K562 (cell line): Measurements from ENCODE around the gene NACC1. TPM values are rescaled to one million over a fixed set of nuclear protein-coding genes. Genes with fewer than 3 reads are reported as not detected.

Source experiments
- CEBPB ChIP-seq: fragments of 450-650 bp; IDR thresholded peaks from 2 replicates; pipeline ENCODE4 v1.6.1; 2016; ENCODE audit warnings: missing genetic modification characterization, missing compliant biosample characterization
- ERF ChIP-seq: fragments of 450-650 bp; formaldehyde crosslinking; IDR thresholded peaks from 2 replicates; pipeline ENCODE4 v1.4.0; 2020; ENCODE audit warnings: mild to moderate bottlenecking, mixed read lengths
- ETS2 ChIP-seq: IDR thresholded peaks from 2 replicates; pipeline ENCODE4 v1.6.1; 2016; ENCODE audit warnings: borderline replicate concordance, missing genetic modification characterization, mild to moderate bottlenecking, moderate library complexity, missing compliant biosample characterization; ENCODE audit not compliant: poor library complexity, severe bottlenecking
- ETV5 ChIP-seq: sonication (generic); formaldehyde crosslinking; IDR thresholded peaks from 2 replicates; pipeline ENCODE4 v1.4.0; 2020; ENCODE audit warnings: low read depth, mild to moderate bottlenecking, missing genetic modification reagents
- FOXA3 ChIP-seq, 2 experiments: fragments of 450-650 bp in 1 of 2; sonication (generic) in 1 of 2; formaldehyde crosslinking; IDR thresholded peaks in 1 of 2; conservative IDR thresholded peaks in 1 of 2; 2 replicates each; pipeline versions ENCODE4 v1.4.0 to v1.8.0; 2020 to 2022; ENCODE audit warnings: mild to moderate bottlenecking in 2 of 2, missing genetic modification reagents in 1 of 2
- GATA2 ChIP-seq: sonication (generic); formaldehyde crosslinking; IDR thresholded peaks from 2 replicates; pipeline ENCODE4 v1.4.0; 2020; ENCODE audit warnings: mild to moderate bottlenecking, missing genetic modification reagents
- HDAC6 ChIP-seq: IDR thresholded peaks from 2 replicates; pipeline ENCODE4 v1.6.1; 2012; ENCODE audit warnings: low read depth, mild to moderate bottlenecking, control low read depth, inconsistent platforms, low read length, moderate library complexity
- HIVEP1 ChIP-seq: fragments of 250-450 bp; sonication (Bioruptor Pico); IDR thresholded peaks from 2 replicates; pipeline ENCODE4 v1.4.0; 2020; ENCODE audit warnings: mild to moderate bottlenecking
- HMG20A ChIP-seq: fragments of 450-650 bp; formaldehyde crosslinking; conservative IDR thresholded peaks from 2 replicates; pipeline ENCODE4 v1.4.0; 2020; ENCODE audit warnings: mild to moderate bottlenecking, mixed read lengths
- KAT7 ChIP-seq: sonication (generic); formaldehyde crosslinking; IDR thresholded peaks from 2 replicates; pipeline ENCODE4 v1.8.0; 2022; ENCODE audit warnings: missing genetic modification reagents, mild to moderate bottlenecking, borderline replicate concordance
- MCM7 ChIP-seq, 2 experiments: fragments of 450-650 bp; IDR thresholded peaks; 2 replicates each; pipeline ENCODE4 v1.6.1; 2016 to 2018
- MTA3 ChIP-seq: fragments of 450-650 bp; formaldehyde crosslinking; IDR thresholded peaks from 2 replicates; pipeline ENCODE4 v1.6.1; 2017; ENCODE audit warnings: mild to moderate bottlenecking, borderline replicate concordance
- MXI1 ChIP-seq: IDR thresholded peaks from 2 replicates; pipeline ENCODE4 v1.6.1; 2011; ENCODE audit warnings: low read depth, mild to moderate bottlenecking, improper control_type of control experiment, low read length
- MYNN ChIP-seq, 2 experiments: sonication (generic); formaldehyde crosslinking in 1 of 2; IDR thresholded peaks; 2 replicates each; pipeline versions ENCODE4 v1.5.0 to v1.6.1; 2016 to 2020; ENCODE audit warnings: antibody characterized with exemption in 1 of 2, missing genetic modification reagents in 1 of 2
- NFE2 ChIP-seq: IDR thresholded peaks from 2 replicates; pipeline ENCODE4 v1.6.1; 2014; ENCODE audit warnings: antibody characterized with exemption, low read depth
- NR3C1 ChIP-seq: sonication (generic); formaldehyde crosslinking; IDR thresholded peaks from 2 replicates; pipeline ENCODE4 v1.8.1; 2022; ENCODE audit warnings: missing genetic modification reagents
- PHB ChIP-seq: fragments of 250-450 bp; sonication (Bioruptor Pico); IDR thresholded peaks from 2 replicates; pipeline ENCODE4 v1.5.0; 2021
- RBM34 ChIP-seq: fragments of 200-400 bp; formaldehyde crosslinking; IDR thresholded peaks from 2 replicates; pipeline ENCODE4 v1.6.1; 2018; ENCODE audit warnings: low read length, borderline replicate concordance; ENCODE audit not compliant: insufficient read depth
- VEZF1 ChIP-seq: fragments of 200-800 bp; sonication (Bioruptor generic); IDR thresholded peaks from 2 replicates; pipeline ENCODE4 v1.6.1; 2017; ENCODE audit warnings: missing genetic modification characterization, missing compliant biosample characterization
- ZNF592 ChIP-seq: fragments of 450-650 bp; IDR thresholded peaks from 2 replicates; pipeline ENCODE4 v1.6.1; 2017; ENCODE audit warnings: antibody characterized with exemption, mild to moderate bottlenecking
- ZNF76 ChIP-seq: fragments of 250-450 bp; sonication (Bioruptor Pico); IDR thresholded peaks from 2 replicates; pipeline ENCODE4 v1.4.0; 2020; ENCODE audit warnings: mild to moderate bottlenecking, moderate library complexity, borderline replicate concordance
- polyA plus RNA-seq, 8 experiments: library from polyadenylated mRNA; depleted of rRNA in 4 of 8; stranded (reverse) in 5 of 8; unstranded in 3 of 8; fragments of >200 nt; fragmentation: Nextera tagmentation in 2 of 8; fragmentation: Illumina TruSeq in 1 of 8; extraction: Ambion mirVana in 2 of 8; extraction: Trizol in 1 of 8; gene quantifications; 2 replicates each; pipeline versions ENCODE4 v1.2.1 to v1.2.3, GENCODE V29; 2011 to 2014; ENCODE audit warnings: inconsistent platforms in 1 of 8, missing spikeins in 1 of 8
- total RNA-seq, 7 experiments: library from RNA; depleted of rRNA in 6 of 7; stranded (reverse); fragments of >200 nt in 6 of 7; fragmentation: Illumina TruSeq in 2 of 7; extraction: Trizol in 2 of 7; gene quantifications; 2 replicates each; pipeline versions ENCODE4 v1.2.1 to v1.2.3, GENCODE V29; 2011 to 2021; ENCODE audit warnings: low replicate concordance in 1 of 7

The NACC1 gene
- total and polyA plus RNA-seq, 9 of the 15 experiments (the other 6 are each of a cell fraction or from before 2014, with no cell fraction given): 0.04 to 96.6 (median 25.8) TPM

- TF ChIP-seq ZNF592 (no peak), FOXA3 (CRISPR knock-in tag; conservative IDR thresholded peaks at IDR 0.05 in 1 of 2, IDR thresholded peaks at IDR 0.05 in 1 of 2) (no peak), PHB (CRISPR knock-in tag) (no peak), MXI1 (no peak), RBM34 (no peak), HDAC6 (no peak), NR3C1 (CRISPR knock-in tag) (no peak), ZNF76 (CRISPR knock-in tag) (no peak), MYNN (IDR thresholded peaks at IDR 0.05) (no peak), MYNN (CRISPR knock-in tag; IDR thresholded peaks at IDR 0.05) (no peak), ERF (no peak), HMG20A (CRISPR knock-in tag) (no peak), VEZF1 (peak; percentile 77), MTA3 (no peak), ETV5 (CRISPR knock-in tag) (no peak), ETS2 (tag) (no peak), NFE2 (no peak), GATA2 (CRISPR knock-in tag) (peak; percentile 55), MCM7 (IDR thresholded peaks at IDR 0.05) (no peak), CEBPB (no peak), HIVEP1 (CRISPR knock-in tag) (no peak), KAT7 (no peak)
Observed at GRCh38 chr19:13118424-13119193, 545 bp downstream of the NACC1 start (continued).
